ENCODE data around the gene PITX1. TPM values are rescaled to one million over a fixed set of nuclear protein-coding genes. Genes with fewer than 3 reads are reported as not detected.
A peak's percentile ranks its signal among the peaks of the same experiment; 100 is the strongest.
"Not testable (repeated sequence)": the region's sequence is repeated elsewhere in the genome, so short reads cannot be mapped to it uniquely, and the experiment has no call there.

The PITX1 gene
- 25.2 TPM for polyA plus RNA-seq (2013, experiment 1 of 2)
- 35.3 TPM for polyA plus RNA-seq (2013, experiment 2 of 2)

DNA sequence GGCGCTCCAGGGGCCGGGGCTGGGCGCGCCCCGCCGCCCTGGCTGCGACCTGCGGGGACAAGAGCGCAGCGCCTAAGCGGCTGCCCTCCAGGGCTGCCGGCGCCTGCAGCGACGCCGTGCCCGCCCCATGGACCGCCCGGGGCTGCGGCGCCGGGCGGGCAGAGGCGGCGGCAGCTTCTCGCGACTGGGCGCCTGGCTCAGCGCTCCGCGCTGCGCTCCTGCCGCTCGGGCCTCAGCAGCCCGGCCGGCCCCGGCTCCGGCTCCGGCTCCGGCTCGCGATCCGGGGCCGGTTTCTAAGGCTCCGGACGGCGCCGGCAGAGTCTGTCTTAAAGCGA is at the start of gene PITX1:
PITX1 (minus strand) TSS at position 328 of the 335 bp plus-strand sequence. CDS start 347 bp downstream, outside the sequence.
- Histone ChIP-seq H3K36me3 (ENCODE audit: control insufficient read depth, insufficient read depth, low read length) (no peaks in the 10 kb centered on the region), H3K4me1 (ENCODE audit: control insufficient read depth, insufficient read depth, low read length, poor library complexity, severe bottlenecking) (peaks cover 15% of the 10 kb centered on the region), H3K27ac (ENCODE audit: low read depth, low read length, severe bottlenecking) (no peak within 1 kb of the TSS), H3K4me3 (ENCODE audit: extremely low read depth, insufficient read depth, low read length, poor library complexity, severe bottlenecking) (peak within 1 kb of the TSS; percentile 49), H3K9me3 (ENCODE audit: control insufficient read depth, low read length) (no peaks in the 10 kb centered on the region)
- WGBS, 2 experiments (ENCODE audit: insufficient coverage in 2 of 2) = 0% methylated on average over 39 to 48 of the region's 49 CpGs

DNA sequence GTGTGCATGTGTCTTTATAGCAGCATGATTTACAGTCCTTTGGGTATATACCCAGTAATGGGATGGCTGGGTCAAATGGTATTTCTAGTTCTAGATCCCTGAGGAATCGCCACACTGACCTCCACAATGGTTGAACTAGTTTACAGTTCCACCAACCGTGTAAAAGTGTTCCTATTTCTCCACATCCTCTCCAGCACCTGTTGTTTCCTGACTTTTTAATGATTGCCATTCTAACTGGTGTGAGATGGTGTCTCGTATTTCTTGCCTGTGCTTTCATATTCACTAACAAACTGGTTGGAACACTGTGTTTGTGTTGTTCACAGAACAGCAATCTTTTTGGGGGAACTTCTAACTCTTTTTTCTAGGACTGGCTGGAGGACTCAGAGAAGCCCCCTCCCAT is 49.3 kb upstream of the PITX1 start:
- not testable (repeated sequence) for H3K27ac ChIP-seq (ENCODE audit: low read depth, low read length, severe bottlenecking)

DNA sequence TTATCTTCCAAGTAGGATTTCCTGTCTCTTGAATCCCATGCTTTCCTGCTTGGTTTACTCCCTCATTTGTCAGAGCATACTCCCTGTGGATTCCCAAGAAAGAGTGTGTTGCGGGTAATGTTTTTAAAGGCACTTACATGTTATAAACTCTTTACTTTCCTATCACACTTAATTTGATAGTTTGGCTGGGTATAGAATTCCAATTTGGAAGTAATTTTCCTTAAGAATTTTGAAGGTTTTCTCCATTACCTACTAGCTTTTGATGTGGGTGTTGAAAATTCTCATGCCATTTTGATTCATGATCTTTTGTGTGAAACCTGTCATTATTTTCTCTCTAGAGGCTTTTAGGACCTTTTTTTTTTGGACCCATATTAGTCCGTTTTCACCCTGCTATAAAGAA is 47.2 kb upstream of the PITX1 start:
- Histone ChIP-seq H3K4me1 (ENCODE audit: control insufficient read depth, insufficient read depth, low read length, poor library complexity, severe bottlenecking) (peaks cover 5% of the 10 kb centered on the region), H3K36me3 (ENCODE audit: control insufficient read depth, insufficient read depth, low read length) (no peaks in the 10 kb centered on the region), H3K9me3 (ENCODE audit: control insufficient read depth, low read length) (peaks cover 13% of the 10 kb centered on the region), H3K27ac (ENCODE audit: low read depth, low read length, severe bottlenecking) (no peak overlapping the region), H3K4me3 (ENCODE audit: extremely low read depth, insufficient read depth, low read length, poor library complexity, severe bottlenecking) (no peak overlapping the region)
- WGBS, 2 experiments (ENCODE audit: insufficient coverage in 2 of 2) = no CpG with 5 or more reads among the region's 2 CpGs

More for the DNA sequence above, 49.3 kb upstream of the PITX1 start:
- not testable (repeated sequence) for H3K4me3 ChIP-seq (ENCODE audit: extremely low read depth, insufficient read depth, low read length, poor library complexity, severe bottlenecking); H3K4me1 ChIP-seq (ENCODE audit: control insufficient read depth, insufficient read depth, low read length, poor library complexity, severe bottlenecking); H3K36me3 ChIP-seq (ENCODE audit: control insufficient read depth, insufficient read depth, low read length)
- H3K9me3 ChIP-seq (ENCODE audit: control insufficient read depth, low read length) = peaks cover 13% of the 10 kb centered on the region
- 72 to 100% methylated on average over 1 to 2 of the region's 3 CpGs for WGBS, 2 experiments (ENCODE audit: insufficient coverage in 2 of 2)

DNA sequence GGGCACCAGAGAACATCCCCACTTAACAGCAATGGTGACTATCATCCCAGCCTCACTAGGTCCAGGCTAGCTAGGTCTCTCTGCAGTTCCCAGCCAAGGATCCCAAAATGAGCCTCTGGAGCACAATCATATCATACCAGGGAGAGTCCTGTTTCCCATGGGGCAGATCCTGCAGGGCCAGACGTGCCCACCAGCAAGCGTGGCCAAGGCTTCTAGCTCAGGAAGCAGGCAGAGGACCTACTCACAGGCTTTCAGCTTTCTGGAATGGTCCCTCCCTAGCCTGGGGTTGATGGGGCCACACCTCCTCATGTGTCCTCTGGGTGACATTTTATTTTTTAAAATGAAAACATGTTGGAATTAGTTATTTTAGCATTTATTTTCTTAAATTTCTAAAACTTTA is 45.7 kb upstream of the PITX1 start:
- no peak overlapping the region for H3K27ac ChIP-seq (ENCODE audit: low read depth, low read length, severe bottlenecking)
- no peaks in the 10 kb centered on the region for H3K36me3 ChIP-seq (ENCODE audit: control insufficient read depth, insufficient read depth, low read length)
- no peaks in the 10 kb centered on the region for H3K4me1 ChIP-seq (ENCODE audit: control insufficient read depth, insufficient read depth, low read length, poor library complexity, severe bottlenecking)
- peaks cover 13% of the 10 kb centered on the region for H3K9me3 ChIP-seq (ENCODE audit: control insufficient read depth, low read length)
- 100% methylated on average over 2 of the region's 2 CpGs; no CpG with 5 or more reads in 1 of the 2 experiments for WGBS, 2 experiments (ENCODE audit: insufficient coverage in 2 of 2)
- no peak overlapping the region for H3K4me3 ChIP-seq (ENCODE audit: extremely low read depth, insufficient read depth, low read length, poor library complexity, severe bottlenecking)

DNA sequence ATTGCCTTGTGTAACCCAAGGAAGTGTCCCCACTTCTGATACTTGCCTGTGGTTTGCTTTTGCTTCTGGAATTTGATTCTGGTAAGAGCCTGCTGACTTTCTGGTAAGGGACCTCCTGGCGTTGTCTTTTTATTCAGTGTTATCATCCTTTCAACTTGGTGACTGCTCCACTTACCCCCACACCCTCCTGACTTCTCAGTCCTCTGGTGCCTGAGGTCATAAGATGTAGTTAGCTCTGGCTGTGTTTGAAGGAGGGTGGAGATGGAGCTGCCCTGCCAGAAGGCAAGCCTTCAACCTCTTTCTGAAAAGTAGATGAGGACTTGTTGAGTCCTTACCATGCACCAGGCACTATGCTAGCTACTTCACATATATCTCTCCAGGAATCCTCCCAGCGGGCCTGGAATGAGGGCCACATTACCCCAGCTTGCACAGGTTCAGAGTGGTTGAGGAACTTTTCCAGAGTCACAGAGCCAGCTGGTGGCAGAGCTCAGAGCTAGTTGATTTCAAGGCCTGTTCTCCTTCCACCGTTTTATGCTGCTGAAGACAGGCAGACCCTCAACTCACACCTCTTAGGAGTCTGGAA is 45.2 kb upstream of the PITX1 start:
- 100% methylated on average over 2 of the region's 3 CpGs for WGBS, 2 experiments (ENCODE audit: insufficient coverage in 2 of 2)
- H3K4me3 ChIP-seq (ENCODE audit: extremely low read depth, insufficient read depth, low read length, poor library complexity, severe bottlenecking) = no peak overlapping the region
- no peak overlapping the region for H3K27ac ChIP-seq (ENCODE audit: low read depth, low read length, severe bottlenecking)
- no peaks in the 10 kb centered on the region for H3K36me3 ChIP-seq (ENCODE audit: control insufficient read depth, insufficient read depth, low read length)
- peaks cover 13% of the 10 kb centered on the region for H3K9me3 ChIP-seq (ENCODE audit: control insufficient read depth, low read length)
- no peaks in the 10 kb centered on the region for H3K4me1 ChIP-seq (ENCODE audit: control insufficient read depth, insufficient read depth, low read length, poor library complexity, severe bottlenecking)

DNA sequence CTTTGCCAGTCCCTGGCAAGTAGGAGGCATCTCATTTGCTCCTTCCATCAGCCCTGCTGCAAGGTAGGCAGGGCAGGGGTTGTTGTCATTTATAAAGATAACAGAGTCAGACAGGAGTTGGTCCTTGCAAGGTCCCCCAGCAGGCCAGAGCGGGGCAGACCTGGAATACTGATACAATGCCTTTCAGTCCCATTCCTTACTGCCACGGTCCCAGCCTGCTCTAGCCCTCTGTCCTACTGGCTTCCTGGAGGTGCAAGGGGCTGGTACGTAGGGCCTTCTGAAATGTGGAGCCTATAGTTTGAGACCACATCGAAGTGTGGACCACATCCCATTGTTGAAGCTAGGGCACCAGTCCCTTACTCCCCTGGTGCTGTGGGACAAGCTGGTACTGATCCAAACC is 42.8 kb upstream of the PITX1 start:
- H3K27ac ChIP-seq (ENCODE audit: low read depth, low read length, severe bottlenecking) = no peak overlapping the region
- H3K36me3 ChIP-seq (ENCODE audit: control insufficient read depth, insufficient read depth, low read length) = no peaks in the 10 kb centered on the region
- H3K4me1 ChIP-seq (ENCODE audit: control insufficient read depth, insufficient read depth, low read length, poor library complexity, severe bottlenecking) = peaks cover 10% of the 10 kb centered on the region
- H3K4me3 ChIP-seq (ENCODE audit: extremely low read depth, insufficient read depth, low read length, poor library complexity, severe bottlenecking) = no peak overlapping the region
- peaks cover 8% of the 10 kb centered on the region for H3K9me3 ChIP-seq (ENCODE audit: control insufficient read depth, low read length)
- 83 to 93% methylated on average over 4 of the region's 4 CpGs for WGBS, 2 experiments (ENCODE audit: insufficient coverage in 2 of 2)

DNA sequence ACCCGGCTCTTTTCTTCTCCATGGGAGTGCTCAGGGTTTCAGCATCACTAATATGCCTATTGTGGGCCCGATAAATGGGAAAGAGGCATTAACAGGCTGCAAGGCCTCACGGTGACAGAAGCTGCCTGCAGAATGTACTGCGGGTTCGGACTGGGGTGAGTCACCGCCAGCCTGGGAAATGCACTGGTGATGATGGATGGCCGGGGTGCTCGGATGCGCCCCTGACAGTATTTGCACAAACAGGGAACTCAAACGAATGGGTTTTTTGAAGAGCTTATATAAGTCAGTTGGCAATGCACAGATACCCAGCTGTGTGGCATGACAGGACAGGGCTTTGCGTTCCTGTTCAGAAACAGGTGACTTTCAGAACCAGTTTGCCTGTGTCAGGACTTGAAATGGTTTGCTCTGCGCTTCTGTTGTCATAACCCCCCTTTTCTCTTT is 42.0 kb upstream of the PITX1 start:
- WGBS, 2 experiments (ENCODE audit: insufficient coverage in 2 of 2) = 86 to 88% methylated on average over 9 to 11 of the region's 12 CpGs
- no peaks in the 10 kb centered on the region for H3K36me3 ChIP-seq (ENCODE audit: control insufficient read depth, insufficient read depth, low read length)
- H3K4me1 ChIP-seq (ENCODE audit: control insufficient read depth, insufficient read depth, low read length, poor library complexity, severe bottlenecking) = peaks cover 10% of the 10 kb centered on the region
- H3K9me3 ChIP-seq (ENCODE audit: control insufficient read depth, low read length) = peaks cover 4% of the 10 kb centered on the region
- H3K27ac ChIP-seq (ENCODE audit: low read depth, low read length, severe bottlenecking) = no peak overlapping the region
- no peak overlapping the region for H3K4me3 ChIP-seq (ENCODE audit: extremely low read depth, insufficient read depth, low read length, poor library complexity, severe bottlenecking)

DNA sequence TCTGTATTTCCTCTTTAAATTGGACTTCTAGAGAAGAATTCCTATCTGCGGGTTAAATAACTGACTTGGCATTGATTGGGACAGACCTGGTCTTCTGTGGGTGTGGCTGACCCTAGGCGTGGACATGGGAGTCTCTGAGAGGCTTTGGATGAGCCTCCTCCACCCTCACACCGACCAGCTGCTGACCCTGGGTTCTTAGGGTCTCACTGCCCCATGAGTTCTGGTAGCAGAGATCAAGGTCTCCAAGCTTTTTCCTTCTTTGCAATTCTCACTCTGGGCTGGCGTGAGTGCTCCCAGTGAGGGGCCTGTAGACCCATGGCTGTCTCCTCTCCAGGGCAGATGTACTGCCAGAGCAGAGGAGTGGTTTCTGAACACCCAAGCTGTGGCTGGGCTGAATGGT is 41.6 kb upstream of the PITX1 start:
- WGBS, 2 experiments (ENCODE audit: insufficient coverage in 2 of 2) = 86 to 100% methylated on average over 3 of the region's 4 CpGs

DNA sequence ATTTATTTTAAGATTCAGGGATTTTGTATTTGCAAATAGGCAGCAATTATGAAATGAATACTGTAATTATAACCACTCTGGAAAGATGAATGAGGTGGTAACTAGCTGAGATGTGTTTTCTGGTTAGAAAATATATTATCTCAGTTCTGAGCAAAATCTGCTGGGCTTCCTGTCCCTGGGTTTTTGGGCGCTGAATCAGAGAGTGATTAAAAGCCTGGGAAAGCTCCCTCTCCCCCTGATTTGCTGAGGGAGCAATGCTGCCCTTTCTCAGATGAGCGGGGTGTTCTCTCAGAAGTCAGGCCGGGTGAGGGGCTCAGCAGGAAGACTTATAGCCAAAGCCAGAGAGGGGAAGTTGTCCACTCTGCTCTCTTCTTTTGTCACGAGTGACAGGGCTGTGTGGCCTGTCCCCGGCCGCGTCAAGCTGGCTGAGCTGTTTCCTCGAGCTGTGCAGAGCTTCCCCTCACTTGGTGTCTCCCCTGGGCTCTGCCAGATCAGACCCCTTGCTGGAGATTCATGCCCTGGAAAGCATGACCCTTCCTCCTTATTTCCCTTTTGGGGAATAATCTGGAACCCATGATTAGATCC is 39.8 kb upstream of the PITX1 start:
- Histone ChIP-seq H3K4me3 (ENCODE audit: extremely low read depth, insufficient read depth, low read length, poor library complexity, severe bottlenecking) (no peak overlapping the region), H3K4me1 (ENCODE audit: control insufficient read depth, insufficient read depth, low read length, poor library complexity, severe bottlenecking) (peaks cover 10% of the 10 kb centered on the region), H3K9me3 (ENCODE audit: control insufficient read depth, low read length) (no peaks in the 10 kb centered on the region), H3K36me3 (ENCODE audit: control insufficient read depth, insufficient read depth, low read length) (no peaks in the 10 kb centered on the region), H3K27ac (ENCODE audit: low read depth, low read length, severe bottlenecking) (no peak overlapping the region)
- WGBS, 2 experiments (ENCODE audit: insufficient coverage in 2 of 2) = 70 to 74% methylated on average over 6 of the region's 8 CpGs

More for the DNA sequence above, 41.6 kb upstream of the PITX1 start:
- no peak overlapping the region for H3K27ac ChIP-seq (ENCODE audit: low read depth, low read length, severe bottlenecking)
- H3K4me3 ChIP-seq (ENCODE audit: extremely low read depth, insufficient read depth, low read length, poor library complexity, severe bottlenecking) = no peak overlapping the region
- no peaks in the 10 kb centered on the region for H3K9me3 ChIP-seq (ENCODE audit: control insufficient read depth, low read length)
- H3K4me1 ChIP-seq (ENCODE audit: control insufficient read depth, insufficient read depth, low read length, poor library complexity, severe bottlenecking) = peaks cover 10% of the 10 kb centered on the region
- H3K36me3 ChIP-seq (ENCODE audit: control insufficient read depth, insufficient read depth, low read length) = no peaks in the 10 kb centered on the region

DNA sequence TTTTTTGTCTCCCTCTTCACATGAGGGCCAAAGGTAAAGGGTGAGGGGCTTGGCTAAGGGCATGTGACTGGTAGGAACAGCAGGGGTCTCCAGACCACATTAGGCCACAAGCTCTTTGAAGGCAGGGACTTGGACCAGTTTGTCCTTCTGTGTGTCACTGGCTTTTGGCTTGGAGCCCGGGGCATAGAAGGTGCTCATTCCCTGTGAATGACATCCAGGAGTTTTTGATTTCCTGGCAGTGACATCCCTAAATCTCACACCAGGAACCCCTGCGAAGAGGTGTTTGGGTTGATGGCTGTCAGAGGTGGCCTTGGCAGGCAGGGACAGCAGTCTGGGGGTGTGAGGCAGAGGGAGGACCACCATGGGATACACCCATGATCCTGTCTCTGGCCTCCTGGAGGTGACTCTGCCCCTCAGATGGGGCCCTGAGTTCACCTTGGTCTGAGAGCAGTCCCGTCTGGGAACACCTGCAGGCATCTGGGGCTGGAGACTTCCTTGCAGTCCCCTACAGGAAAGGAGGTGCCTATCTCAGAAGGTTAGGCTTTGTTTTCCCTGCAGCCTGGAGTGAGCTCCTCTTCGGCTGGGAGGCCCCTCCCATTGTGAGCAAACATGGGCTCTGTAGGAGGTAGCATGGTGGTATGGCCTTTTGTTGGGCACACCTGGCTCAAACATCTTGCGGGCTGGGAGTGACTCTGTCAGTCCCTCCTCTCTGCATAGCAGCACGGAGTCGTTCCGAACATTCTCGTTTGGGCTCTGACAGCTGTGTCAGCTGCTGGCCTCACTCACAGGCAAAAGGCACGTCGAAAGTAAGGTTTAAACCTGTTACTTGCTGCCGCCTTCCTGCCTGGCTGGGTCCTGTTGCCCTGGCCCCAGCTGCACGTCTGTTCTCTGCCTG is 38.6 kb upstream of the PITX1 start:
- Histone ChIP-seq H3K4me3 (ENCODE audit: extremely low read depth, insufficient read depth, low read length, poor library complexity, severe bottlenecking) (no peak overlapping the region), H3K4me1 (ENCODE audit: control insufficient read depth, insufficient read depth, low read length, poor library complexity, severe bottlenecking) (peaks cover 10% of the 10 kb centered on the region), H3K27ac (ENCODE audit: low read depth, low read length, severe bottlenecking) (no peak overlapping the region), H3K9me3 (ENCODE audit: control insufficient read depth, low read length) (no peaks in the 10 kb centered on the region), H3K36me3 (ENCODE audit: control insufficient read depth, insufficient read depth, low read length) (no peaks in the 10 kb centered on the region)
- WGBS, 2 experiments (ENCODE audit: insufficient coverage in 2 of 2) = 58 to 64% methylated on average over 10 to 11 of the region's 13 CpGs

Measured in mesodermal cell (in vitro differentiated cells).